Esophagus squamous epithelium (tissue), 5 donors: ENCODE results near the gene AMPH. TPM values are rescaled to one million over a fixed set of nuclear protein-coding genes. Genes with fewer than 3 reads are reported as not detected.
"Not testable (repeated sequence)": the region's sequence is repeated elsewhere in the genome, so short reads cannot be mapped to it uniquely, and the experiment has no call there.

Experiments
- DNase-seq: peaks from one replicate; lab custom pipeline; 2025; lab: John Stamatoyannopoulos, UW
- H3K27ac ChIP-seq, 4 donors: fragments of 200-600 bp; sonication (generic); one replicate each; pipeline ENCODE4 v1.5.1; 2016 to 2019; ENCODE audit warnings: mild to moderate bottlenecking in 1 of 4
- H3K27me3 ChIP-seq, 4 donors: fragments of 200-600 bp; sonication (generic); 1 replicate in 3 of 4; 2 replicates in 1 of 4; pipeline versions ENCODE4 v1.5.1 to v1.6.0; 2017 to 2021; ENCODE audit warnings: antibody characterized with exemption in 1 of 4
- H3K36me3 ChIP-seq, 3 donors: fragments of 200-600 bp; sonication (generic); one replicate each; pipeline ENCODE4 v1.5.1; 2016 to 2019
- H3K4me1 ChIP-seq, 3 donors: fragments of 200-600 bp; sonication (generic); one replicate each; pipeline ENCODE4 v1.5.1; 2017 to 2019
- H3K4me3 ChIP-seq, 4 donors: fragments of 200-600 bp; sonication (generic); 1 replicate in 3 of 4; 2 replicates in 1 of 4; pipeline ENCODE4 v1.5.1; 2016 to 2019; ENCODE audit warnings: mild to moderate bottlenecking in 2 of 4, moderate library complexity in 1 of 4
- H3K9me3 ChIP-seq, 3 donors: fragments of 200-600 bp; sonication (generic); one replicate each; pipeline ENCODE4 v1.5.1; 2016 to 2019
- POLR2A ChIP-seq, 4 donors: fragments of 450-650 bp; IDR thresholded peaks; one replicate each; pipeline ENCODE4 v1.6.1; 2017; ENCODE audit warnings: antibody characterized with exemption in 4 of 4, mild to moderate bottlenecking in 4 of 4, moderate library complexity in 3 of 4
- WGBS, 2 donors: methylation state at CpG; one replicate each; pipeline ENCODE4 v1.1.5; 2018; 5-methylcytosine and 5-hydroxymethylcytosine counted together
- intact Hi-C: fragments of 100-400 bp; cut with DNase I; formaldehyde crosslinking; loops from one replicate; pipeline ENCODE4 v1.15.0; 2022
- total RNA-seq, 4 donors: library from RNA; depleted of rRNA; stranded (reverse); fragments of >200 nt; gene quantifications; one replicate each; pipeline ENCODE4 v1.1.0, GENCODE V29; 2016
- TF ChIP-seq, protein P1 (sequence below), 6 experiments: fragments of 450-650 bp in 4 of 6; fragments of 200-600 bp in 2 of 6; sonication (generic) in 2 of 6; IDR thresholded peaks; one replicate each; pipeline ENCODE4 v1.5.1; 2016 to 2019; ENCODE audit warnings: antibody characterized with exemption in 6 of 6, mild to moderate bottlenecking in 4 of 6, moderate library complexity in 4 of 6
- donor health status: DM: yes; HTN: yes; CAD: no.

The AMPH gene
- total RNA-seq, 4 donors from 2014 or later = 0.18 to 2.3 (median 1.7) TPM; not detected in 1

- H3K9me3 ChIP-seq = no peaks in the 10 kb centered on the region
- no peaks in the 10 kb centered on the region for H3K36me3 ChIP-seq
- no peaks in the 10 kb centered on the region for H3K27me3 ChIP-seq
- no peak overlapping the region for H3K4me3 ChIP-seq
- no peaks in the 10 kb centered on the region for H3K4me1 ChIP-seq
- no peak overlapping the region for H3K27ac ChIP-seq
- 33 to 50% methylated on average over 1 to 2 of the region's 2 CpGs for WGBS, 2 donors
- DNase-seq = no peak
- no peak for TF ChIP-seq POLR2A (IDR thresholded peaks at IDR 0.05)
- TF ChIP-seq, protein P1, sequence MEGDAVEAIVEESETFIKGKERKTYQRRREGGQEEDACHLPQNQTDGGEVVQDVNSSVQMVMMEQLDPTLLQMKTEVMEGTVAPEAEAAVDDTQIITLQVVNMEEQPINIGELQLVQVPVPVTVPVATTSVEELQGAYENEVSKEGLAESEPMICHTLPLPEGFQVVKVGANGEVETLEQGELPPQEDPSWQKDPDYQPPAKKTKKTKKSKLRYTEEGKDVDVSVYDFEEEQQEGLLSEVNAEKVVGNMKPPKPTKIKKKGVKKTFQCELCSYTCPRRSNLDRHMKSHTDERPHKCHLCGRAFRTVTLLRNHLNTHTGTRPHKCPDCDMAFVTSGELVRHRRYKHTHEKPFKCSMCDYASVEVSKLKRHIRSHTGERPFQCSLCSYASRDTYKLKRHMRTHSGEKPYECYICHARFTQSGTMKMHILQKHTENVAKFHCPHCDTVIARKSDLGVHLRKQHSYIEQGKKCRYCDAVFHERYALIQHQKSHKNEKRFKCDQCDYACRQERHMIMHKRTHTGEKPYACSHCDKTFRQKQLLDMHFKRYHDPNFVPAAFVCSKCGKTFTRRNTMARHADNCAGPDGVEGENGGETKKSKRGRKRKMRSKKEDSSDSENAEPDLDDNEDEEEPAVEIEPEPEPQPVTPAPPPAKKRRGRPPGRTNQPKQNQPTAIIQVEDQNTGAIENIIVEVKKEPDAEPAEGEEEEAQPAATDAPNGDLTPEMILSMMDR (IDR thresholded peaks at IDR 0.05) = no peak
- intact Hi-C loops = no loop called here
Observed at GRCh38 chr7:38410056-38410455, 221.1 kb downstream of the AMPH start.

DNA sequence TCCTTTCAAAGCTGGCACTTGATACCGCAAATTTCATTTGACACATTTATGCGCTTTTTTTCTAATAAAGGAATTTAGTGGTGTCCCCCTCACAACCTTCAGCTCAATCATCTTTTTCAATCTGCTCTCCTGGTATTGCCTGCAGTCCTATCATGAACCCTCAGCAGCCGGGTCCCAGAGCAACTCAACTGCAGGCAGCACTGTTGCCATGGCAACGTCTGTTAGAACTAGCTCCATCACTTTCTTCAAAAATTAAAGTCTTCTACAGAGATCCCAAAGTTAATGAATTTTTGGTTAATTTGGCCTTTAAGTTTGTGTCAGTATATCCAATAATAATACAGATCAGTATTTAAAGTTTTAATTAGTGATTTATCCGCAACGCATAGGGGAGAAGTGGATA, 221.6 kb downstream of the AMPH start:
- Histone ChIP-seq H3K4me3 (no peak overlapping the region), H3K27ac (no peak overlapping the region), H3K36me3 (no peaks in the 10 kb centered on the region), H3K4me1 (no peaks in the 10 kb centered on the region), H3K9me3 (no peaks in the 10 kb centered on the region), H3K27me3 (no peaks in the 10 kb centered on the region)
- TF ChIP-seq POLR2A (IDR thresholded peaks at IDR 0.05) = no peak
- TF ChIP-seq, protein P1 (IDR thresholded peaks at IDR 0.05) = no peak
- WGBS, 2 donors = 67 to 79% methylated on average over 6 of the region's 6 CpGs
- DNase-seq = no peak
- intact Hi-C loops = no loop called here

DNA sequence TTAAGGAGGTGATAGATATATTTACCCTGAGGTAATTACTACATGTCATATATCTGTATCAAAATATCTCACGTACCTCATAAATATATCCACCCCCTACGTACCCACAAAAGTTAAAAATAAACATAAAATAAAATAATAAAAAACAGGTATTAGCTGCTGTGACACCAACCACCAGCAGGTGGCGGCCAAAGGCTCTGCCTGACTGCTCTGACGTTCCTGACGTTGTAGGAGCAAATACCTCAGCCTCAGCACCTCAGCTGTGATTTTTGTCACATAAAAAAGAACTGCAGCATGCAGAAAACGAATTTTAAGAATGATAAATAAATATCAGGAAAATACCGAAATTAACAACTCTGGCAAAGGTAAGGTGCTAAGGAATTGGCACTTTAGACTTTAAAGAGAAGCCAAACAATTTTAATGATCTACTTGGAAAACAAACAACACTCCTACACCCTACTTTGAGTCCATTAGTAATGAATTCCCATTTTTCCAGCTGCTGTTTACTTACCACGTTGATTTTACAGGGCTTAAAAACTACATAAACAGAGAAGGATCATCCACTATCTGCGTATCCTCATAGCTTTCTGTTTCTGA, 232.3 kb downstream of the AMPH start:
- no peaks in the 10 kb centered on the region for H3K27me3 ChIP-seq
- intact Hi-C loops = no loop called here
- WGBS, 2 donors = 8 to 9% methylated on average over 9 of the region's 9 CpGs

GRCh38 chr7:38396852-38397251, 234.3 kb downstream of the AMPH start:
- Histone ChIP-seq H3K36me3 (no peaks in the 10 kb centered on the region), H3K9me3 (no peaks in the 10 kb centered on the region), H3K27me3 (no peaks in the 10 kb centered on the region), H3K4me3 (no peak overlapping the region), H3K27ac (no peak overlapping the region), H3K4me1 (no peaks in the 10 kb centered on the region)
- TF ChIP-seq, protein P1 (IDR thresholded peaks at IDR 0.05) = no peak
- TF ChIP-seq POLR2A (IDR thresholded peaks at IDR 0.05) = no peak
- intact Hi-C loops = no loop called here
- no peak for DNase-seq
- 66 to 84% methylated on average over 2 of the region's 2 CpGs for WGBS, 2 donors

More for the DNA sequence above, 232.3 kb downstream of the AMPH start:
- H3K4me1 ChIP-seq = no peaks in the 10 kb centered on the region
- H3K27ac ChIP-seq = no peak overlapping the region
- no peak for DNase-seq
- H3K36me3 ChIP-seq = no peaks in the 10 kb centered on the region
- H3K9me3 ChIP-seq = no peaks in the 10 kb centered on the region
- H3K4me3 ChIP-seq = no peak overlapping the region
- no peak for TF ChIP-seq POLR2A (IDR thresholded peaks at IDR 0.05)
- TF ChIP-seq, protein P1 (IDR thresholded peaks at IDR 0.05) = peak; percentile 46 to 89 (median 76)

- H3K9me3 ChIP-seq, H3K4me1 ChIP-seq, intact Hi-C loops, H3K4me3 ChIP-seq, H3K36me3 ChIP-seq, DNase-seq, H3K27me3 ChIP-seq, H3K27ac ChIP-seq: not testable (repeated sequence)
- 37 to 68% methylated on average over 1 of the region's 1 CpG for WGBS, 2 donors
Observed at GRCh38 chr7:38395921-38396552, 235.1 kb downstream of the AMPH start.
